Left ventricle myocardium inferior (tissue), 1 donor: ENCODE data around the gene AGBL4. TPM values are rescaled to one million over a fixed set of nuclear protein-coding genes. Genes with fewer than 3 reads are reported as not detected.

Experiments used
- DNase-seq: peaks from one replicate; pipeline ENCODE4 v3.0.0-alpha.2; 2020
- H3K27ac ChIP-seq: fragments of 200-600 bp; replicated peaks from 2 replicates; pipeline ENCODE4 v1.8.0; 2021
- H3K27me3 ChIP-seq: fragments of 200-600 bp; 2 replicates; pipeline ENCODE4 v1.8.0; 2021; ENCODE audit warnings: low read depth
- H3K36me3 ChIP-seq: fragments of 200-600 bp; 2 replicates; pipeline ENCODE4 v1.8.0; 2021
- H3K4me1 ChIP-seq: fragments of 200-600 bp; 2 replicates; pipeline ENCODE4 v1.8.0; 2021
- H3K4me3 ChIP-seq: fragments of 200-600 bp; 2 replicates; pipeline ENCODE4 v1.8.0; 2021; ENCODE audit warnings: mild to moderate bottlenecking, moderate library complexity
- H3K9me3 ChIP-seq: fragments of 200-600 bp; replicated peaks from 2 replicates; pipeline ENCODE4 v1.8.0; 2021
- intact Hi-C: fragments of 100-400 bp; cut with micrococcal nuclease; formaldehyde crosslinking; loops from one replicate; pipeline ENCODE4 v1.11.0; 2022
- total RNA-seq: library from RNA; stranded (reverse); fragmentation: NEBNext Ultra II Directional; extraction: Animal tissue kit (Norgen Biotek cat#: 25700); gene quantifications from one replicate; pipeline ENCODE4 v1.2.1, GENCODE V29; 2021
- TF ChIP-seq, protein P1 (sequence below): fragments of 200-600 bp; IDR thresholded peaks from 2 replicates; pipeline ENCODE4 v1.8.0; 2021; ENCODE audit warnings: antibody characterized with exemption, mild to moderate bottlenecking, borderline replicate concordance
- donor health status: DM: no; HTN: yes; CAD: no; lungs with severe emphysema.

The AGBL4 gene
- total RNA-seq, 1 donor from 2014 or later = 0.38 TPM

DNA sequence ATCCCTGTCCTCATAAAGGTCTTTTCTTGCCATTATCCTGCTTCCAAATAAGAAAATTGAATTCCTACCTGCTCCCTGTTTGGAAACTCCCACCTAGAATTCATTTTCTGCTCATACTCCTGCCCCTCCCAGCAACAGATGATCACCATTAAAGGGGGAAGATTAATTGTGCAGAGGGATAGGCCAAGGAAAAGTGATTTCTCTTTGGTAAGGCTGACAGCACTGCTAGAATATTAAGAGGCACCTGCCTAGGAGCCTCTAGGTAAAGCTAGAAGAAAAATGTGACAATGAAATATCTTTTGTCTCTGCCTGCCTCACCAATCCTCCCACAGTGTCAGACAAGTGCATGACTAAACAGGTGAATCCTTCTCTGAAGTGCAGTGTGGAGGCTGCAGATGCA lies 1474.8 kb downstream of the AGBL4 start:
- H3K36me3 ChIP-seq = no peaks in the 10 kb centered on the region
- H3K27ac ChIP-seq = no peak overlapping the region
- no peaks in the 10 kb centered on the region for H3K9me3 ChIP-seq
- H3K4me1 ChIP-seq = peaks cover 5% of the 10 kb centered on the region
- TF ChIP-seq, protein P1, sequence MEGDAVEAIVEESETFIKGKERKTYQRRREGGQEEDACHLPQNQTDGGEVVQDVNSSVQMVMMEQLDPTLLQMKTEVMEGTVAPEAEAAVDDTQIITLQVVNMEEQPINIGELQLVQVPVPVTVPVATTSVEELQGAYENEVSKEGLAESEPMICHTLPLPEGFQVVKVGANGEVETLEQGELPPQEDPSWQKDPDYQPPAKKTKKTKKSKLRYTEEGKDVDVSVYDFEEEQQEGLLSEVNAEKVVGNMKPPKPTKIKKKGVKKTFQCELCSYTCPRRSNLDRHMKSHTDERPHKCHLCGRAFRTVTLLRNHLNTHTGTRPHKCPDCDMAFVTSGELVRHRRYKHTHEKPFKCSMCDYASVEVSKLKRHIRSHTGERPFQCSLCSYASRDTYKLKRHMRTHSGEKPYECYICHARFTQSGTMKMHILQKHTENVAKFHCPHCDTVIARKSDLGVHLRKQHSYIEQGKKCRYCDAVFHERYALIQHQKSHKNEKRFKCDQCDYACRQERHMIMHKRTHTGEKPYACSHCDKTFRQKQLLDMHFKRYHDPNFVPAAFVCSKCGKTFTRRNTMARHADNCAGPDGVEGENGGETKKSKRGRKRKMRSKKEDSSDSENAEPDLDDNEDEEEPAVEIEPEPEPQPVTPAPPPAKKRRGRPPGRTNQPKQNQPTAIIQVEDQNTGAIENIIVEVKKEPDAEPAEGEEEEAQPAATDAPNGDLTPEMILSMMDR = no peak
- H3K4me3 ChIP-seq = no peak overlapping the region
- intact Hi-C loops = no loop called here
- DNase-seq = no peak
- peaks cover 9% of the 10 kb centered on the region for H3K27me3 ChIP-seq

DNA sequence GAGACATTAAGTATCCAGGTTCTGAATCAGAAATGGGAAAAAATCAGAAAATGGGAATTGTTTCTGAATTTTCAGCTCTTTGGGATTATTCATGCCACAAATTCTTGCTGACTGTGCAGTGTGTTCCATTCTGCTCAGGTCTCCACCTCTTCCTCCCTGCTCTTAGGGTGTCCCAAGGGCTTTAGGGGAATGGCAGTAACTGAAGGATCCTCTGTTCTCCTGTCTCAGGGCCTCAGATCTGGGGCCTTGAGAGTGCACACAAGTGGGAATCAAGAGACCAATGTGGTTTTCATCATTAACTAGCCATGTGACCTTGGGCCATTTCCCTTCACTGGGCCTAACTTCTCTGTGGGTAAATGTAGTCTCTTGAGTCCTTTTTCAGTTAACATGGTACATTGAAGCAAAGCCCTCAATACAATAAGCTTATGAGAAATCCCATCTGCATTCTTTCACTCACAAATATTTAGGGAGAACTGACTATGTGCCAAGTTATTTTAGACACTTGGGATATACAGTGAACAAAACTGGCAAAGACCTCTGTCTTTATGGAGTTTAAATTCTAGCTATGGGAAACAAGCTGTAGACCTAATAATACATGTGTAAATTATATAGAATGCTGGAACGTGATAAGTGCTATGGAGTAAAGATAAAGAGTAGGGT lies 1476.1 kb downstream of the AGBL4 start:
- no peak overlapping the region for H3K4me3 ChIP-seq
- peaks cover 9% of the 10 kb centered on the region for H3K27me3 ChIP-seq
- no peaks in the 10 kb centered on the region for H3K9me3 ChIP-seq
- no peaks in the 10 kb centered on the region for H3K36me3 ChIP-seq
- DNase-seq = no peak
- intact Hi-C loops = no loop called here
- no peak overlapping the region for H3K27ac ChIP-seq
- TF ChIP-seq, protein P1 = no peak
- H3K4me1 ChIP-seq = no peaks in the 10 kb centered on the region

DNA sequence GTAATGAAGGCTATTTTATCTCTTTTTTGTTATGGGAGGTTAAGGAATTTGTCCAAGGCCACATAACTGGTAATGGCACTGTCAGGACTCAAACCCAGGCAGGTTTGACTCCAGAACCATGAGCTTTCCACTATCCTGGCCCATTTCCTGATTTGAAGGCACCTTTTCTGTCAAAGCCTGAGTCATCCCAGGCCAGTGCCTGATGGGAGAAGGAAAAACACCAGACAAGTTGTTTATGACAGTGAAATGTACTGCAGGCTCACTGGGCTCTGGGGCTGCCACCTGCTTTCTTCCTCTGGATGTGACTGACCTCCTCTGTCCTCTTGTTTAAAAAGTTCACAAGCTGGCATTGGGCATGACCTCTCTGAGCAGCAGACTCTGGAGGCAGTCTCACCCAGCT lies 1479.9 kb downstream of the AGBL4 start:
- Histone ChIP-seq H3K27ac (no peak overlapping the region), H3K36me3 (no peaks in the 10 kb centered on the region), H3K4me1 (no peaks in the 10 kb centered on the region), H3K27me3 (peaks cover 15% of the 10 kb centered on the region), H3K9me3 (no peaks in the 10 kb centered on the region), H3K4me3 (no peak overlapping the region)
- no peak for DNase-seq
- TF ChIP-seq, protein P1 = no peak
- intact Hi-C loops = no loop called here

DNA sequence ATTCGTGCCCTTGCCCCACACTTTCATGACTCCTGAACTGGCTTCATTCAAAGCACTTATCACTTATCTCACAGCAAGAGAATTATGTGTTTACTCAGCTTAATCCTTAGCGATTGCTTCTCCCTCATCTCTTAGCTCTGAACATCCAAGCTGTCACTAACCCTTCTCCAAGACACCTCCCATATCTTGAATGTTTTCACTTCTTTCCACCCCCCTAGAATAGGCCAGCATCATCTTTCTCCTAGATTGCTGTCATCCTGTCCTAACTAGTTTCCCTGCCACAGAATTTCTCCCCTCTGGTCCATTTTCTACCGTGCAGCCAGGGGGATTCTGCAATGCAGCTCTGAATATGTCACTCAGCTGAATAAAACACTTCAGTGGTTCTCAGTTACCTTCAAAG lies 1483.2 kb downstream of the AGBL4 start:
- TF ChIP-seq, protein P1 = no peak
- Histone ChIP-seq H3K36me3 (no peaks in the 10 kb centered on the region), H3K9me3 (no peaks in the 10 kb centered on the region), H3K4me1 (no peaks in the 10 kb centered on the region), H3K27ac (no peak overlapping the region), H3K27me3 (peaks cover 29% of the 10 kb centered on the region), H3K4me3 (no peak overlapping the region)
- intact Hi-C loops = no loop called here
- DNase-seq = no peak

DNA sequence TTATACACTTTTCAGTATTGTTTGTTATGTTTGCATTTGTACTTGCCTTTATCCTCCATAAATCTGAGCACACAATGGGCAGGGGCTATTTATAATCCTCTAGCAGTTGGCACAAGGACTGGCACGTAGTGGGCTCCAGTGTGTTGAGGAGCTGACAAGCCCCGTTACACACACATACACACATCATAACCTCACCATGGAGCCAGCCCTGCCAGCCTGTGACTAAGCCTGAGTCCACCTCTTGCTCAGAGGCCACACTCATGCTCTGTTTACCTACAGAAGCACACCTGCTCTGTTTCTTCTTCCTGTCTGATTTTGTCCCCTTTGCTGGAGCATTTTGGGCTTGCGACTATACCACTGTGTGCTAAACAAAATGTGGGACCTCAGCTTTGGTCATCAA lies 1487.3 kb downstream of the AGBL4 start:
- Histone ChIP-seq H3K27me3 (peaks cover 66% of the 10 kb centered on the region), H3K36me3 (no peaks in the 10 kb centered on the region), H3K9me3 (no peaks in the 10 kb centered on the region), H3K4me1 (no peaks in the 10 kb centered on the region), H3K4me3 (no peak overlapping the region), H3K27ac (no peak overlapping the region)
- TF ChIP-seq, protein P1 = no peak
- DNase-seq = no peak
- intact Hi-C loops = no loop called here
